Hepatocyte (in vitro differentiated cells): ENCODE measurements around the gene PMAIP1. TPM values are rescaled to one million over a fixed set of nuclear protein-coding genes. Genes with fewer than 3 reads are reported as not detected.

Experiments used
- DNase-seq: peaks from one replicate; pipeline ENCODE4 v3.0.0-alpha.2; 2016; ENCODE audit warnings: low spot score
- H2AFZ ChIP-seq: fragments of 200-600 bp; sonication (generic); 2 replicates; pipeline ENCODE4 v1.6.0; 2016; ENCODE audit warnings: antibody characterized with exemption, mild to moderate bottlenecking
- H3K27ac ChIP-seq: fragments of 200-600 bp; sonication (generic); 2 replicates; pipeline ENCODE4 v1.5.1; 2016; ENCODE audit warnings: mild to moderate bottlenecking
- H3K27me3 ChIP-seq: fragments of 200-600 bp; sonication (generic); 2 replicates; pipeline ENCODE4 v1.6.1; 2016
- H3K36me3 ChIP-seq: fragments of 200-600 bp; sonication (generic); replicated peaks from 2 replicates; pipeline ENCODE4 v1.5.1; 2016; ENCODE audit warnings: low read depth; ENCODE audit not compliant: insufficient read depth
- H3K4me1 ChIP-seq: fragments of 200-600 bp; sonication (generic); 2 replicates; pipeline ENCODE4 v1.5.1; 2016; ENCODE audit warnings: mild to moderate bottlenecking, moderate library complexity; ENCODE audit not compliant: insufficient read depth
- H3K4me2 ChIP-seq: fragments of 200-600 bp; sonication (generic); 2 replicates; pipeline ENCODE4 v1.6.0; 2016
- H3K4me3 ChIP-seq: fragments of 200-600 bp; sonication (generic); 2 replicates; pipeline ENCODE4 v1.5.1; 2016; ENCODE audit warnings: mild to moderate bottlenecking
- H3K79me2 ChIP-seq: fragments of 200-600 bp; sonication (generic); 2 replicates; pipeline ENCODE4 v1.6.0; 2017; ENCODE audit warnings: mild to moderate bottlenecking
- H3K9me2 ChIP-seq: fragments of 200-600 bp; sonication (generic); replicated peaks from 2 replicates; pipeline ENCODE4 v1.6.0; 2017; ENCODE audit warnings: mild to moderate bottlenecking; ENCODE audit not compliant: insufficient read depth
- H3K9me3 ChIP-seq: fragments of 200-600 bp; sonication (generic); 2 replicates; pipeline ENCODE4 v1.5.1; 2016; ENCODE audit warnings: low read depth, mild to moderate bottlenecking
- H4K20me1 ChIP-seq: fragments of 200-600 bp; sonication (generic); 2 replicates; pipeline ENCODE4 v1.6.0; 2016; ENCODE audit warnings: mild to moderate bottlenecking; ENCODE audit not compliant: insufficient read depth, poor library complexity, severe bottlenecking
- EZH2 ChIP-seq: fragments of 200-600 bp; sonication (generic); IDR thresholded peaks from 2 replicates; pipeline ENCODE4 v1.6.1; 2016; ENCODE audit warnings: antibody characterized with exemption, mild to moderate bottlenecking, borderline replicate concordance
- EZH2phosphoT487 ChIP-seq: fragments of 200-600 bp; sonication (generic); IDR thresholded peaks from one replicate; pipeline ENCODE4 v1.6.1; 2018; ENCODE audit warnings: antibody characterized with exemption, mild to moderate bottlenecking, low read depth, moderate library complexity; ENCODE audit not compliant: unreplicated experiment, severe bottlenecking
- WGBS: methylation state at CpG from one replicate; pipeline ENCODE4 v1.1.6; 2016; ENCODE audit warnings: low lambda C conversion rate; ENCODE audit errors: missing lambda C conversion rate; 5-methylcytosine and 5-hydroxymethylcytosine counted together
- polyA plus RNA-seq: library from polyadenylated mRNA; unstranded; fragments of >200 nt; fragmentation: Nextera tagmentation; extraction: Ambion mirVana; gene quantifications from 2 replicates; pipeline ENCODE4 v1.2.1, GENCODE V29; 2016
- total RNA-seq: library from RNA; depleted of rRNA; stranded (reverse); fragments of >200 nt; gene quantifications from 2 replicates; pipeline ENCODE4 v1.2.3, GENCODE V29; 2014
- TF ChIP-seq, protein P1 (sequence below): fragments of 200-600 bp; sonication (generic); IDR thresholded peaks from 2 replicates; pipeline ENCODE4 v1.5.1; 2016; ENCODE audit warnings: antibody characterized with exemption, mild to moderate bottlenecking; ENCODE audit not compliant: poor library complexity

The PMAIP1 gene
- total and polyA plus RNA-seq, 2 experiments from 2014 or later: 7.7 to 10.2 TPM

DNA sequence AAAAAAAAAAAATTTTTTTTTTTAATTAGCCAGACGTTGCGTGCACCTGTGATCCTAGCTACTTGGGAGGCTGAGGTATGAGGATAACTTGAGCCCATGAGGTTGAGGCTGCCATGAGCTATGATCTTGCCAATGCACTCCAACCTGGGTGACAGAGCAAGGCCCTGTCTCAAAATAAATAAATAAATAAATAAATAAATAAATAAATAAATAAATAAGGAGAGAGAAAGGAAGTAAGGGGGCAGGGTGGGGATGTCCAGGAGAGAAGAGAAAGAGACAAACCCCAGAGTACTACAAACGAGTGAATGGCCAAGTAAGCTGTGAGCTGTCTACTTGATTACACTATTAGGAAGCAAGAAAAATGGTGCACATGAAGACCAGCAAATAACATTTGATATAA lies 7.7 kb upstream of the PMAIP1 start:
- Histone ChIP-seq H3K4me2 (no peak overlapping the region), H3K9me3 (no peaks in the 10 kb centered on the region), H3K79me2 (no peaks in the 10 kb centered on the region), H3K27ac (no peak overlapping the region), H3K27me3 (peaks cover 8% of the 10 kb centered on the region), H3K36me3 (no peaks in the 10 kb centered on the region), H2AFZ (no peak overlapping the region), H4K20me1 (no peaks in the 10 kb centered on the region), H3K4me1 (no peaks in the 10 kb centered on the region), H3K4me3 (no peak overlapping the region), H3K9me2 (no peaks in the 10 kb centered on the region)
- no peak for DNase-seq
- 90% methylated on average over 3 of the region's 3 CpGs for WGBS
- no peak for TF ChIP-seq EZH2phosphoT487
- TF ChIP-seq EZH2: no peak
- TF ChIP-seq, protein P1, sequence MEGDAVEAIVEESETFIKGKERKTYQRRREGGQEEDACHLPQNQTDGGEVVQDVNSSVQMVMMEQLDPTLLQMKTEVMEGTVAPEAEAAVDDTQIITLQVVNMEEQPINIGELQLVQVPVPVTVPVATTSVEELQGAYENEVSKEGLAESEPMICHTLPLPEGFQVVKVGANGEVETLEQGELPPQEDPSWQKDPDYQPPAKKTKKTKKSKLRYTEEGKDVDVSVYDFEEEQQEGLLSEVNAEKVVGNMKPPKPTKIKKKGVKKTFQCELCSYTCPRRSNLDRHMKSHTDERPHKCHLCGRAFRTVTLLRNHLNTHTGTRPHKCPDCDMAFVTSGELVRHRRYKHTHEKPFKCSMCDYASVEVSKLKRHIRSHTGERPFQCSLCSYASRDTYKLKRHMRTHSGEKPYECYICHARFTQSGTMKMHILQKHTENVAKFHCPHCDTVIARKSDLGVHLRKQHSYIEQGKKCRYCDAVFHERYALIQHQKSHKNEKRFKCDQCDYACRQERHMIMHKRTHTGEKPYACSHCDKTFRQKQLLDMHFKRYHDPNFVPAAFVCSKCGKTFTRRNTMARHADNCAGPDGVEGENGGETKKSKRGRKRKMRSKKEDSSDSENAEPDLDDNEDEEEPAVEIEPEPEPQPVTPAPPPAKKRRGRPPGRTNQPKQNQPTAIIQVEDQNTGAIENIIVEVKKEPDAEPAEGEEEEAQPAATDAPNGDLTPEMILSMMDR: no peak

DNA sequence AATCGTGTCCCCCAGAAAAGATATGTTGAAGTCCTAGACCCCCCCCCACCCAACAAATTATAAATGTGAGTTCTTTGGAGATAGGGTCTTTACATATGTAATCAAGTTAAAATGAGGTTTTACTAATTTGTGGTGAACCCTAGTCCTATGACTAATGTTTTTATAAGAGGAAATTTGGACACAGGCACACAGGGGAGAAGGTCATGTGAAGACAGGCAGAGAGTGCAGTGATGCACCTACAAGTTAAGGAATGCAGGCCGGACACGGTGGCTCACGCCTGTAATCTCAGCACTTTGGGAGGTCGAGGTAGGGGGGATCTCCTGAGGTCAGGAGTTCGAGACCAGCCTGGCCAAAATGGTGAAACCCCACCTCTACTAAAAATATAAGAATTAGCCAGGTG lies 5.8 kb upstream of the PMAIP1 start:
- no peaks in the 10 kb centered on the region for H3K79me2 ChIP-seq
- H3K9me3 ChIP-seq: no peaks in the 10 kb centered on the region
- WGBS: 86% methylated on average over 6 of the region's 6 CpGs
- peaks cover 26% of the 10 kb centered on the region for H3K27me3 ChIP-seq
- TF ChIP-seq, protein P1: no peak
- no peak for TF ChIP-seq EZH2
- no peak for TF ChIP-seq EZH2phosphoT487
- H3K4me1 ChIP-seq: peaks cover 6% of the 10 kb centered on the region
- H3K36me3 ChIP-seq: no peaks in the 10 kb centered on the region
- H4K20me1 ChIP-seq: no peaks in the 10 kb centered on the region
- no peak for DNase-seq
- no peak overlapping the region for H3K4me3 ChIP-seq
- H3K27ac ChIP-seq: no peak overlapping the region
- H3K9me2 ChIP-seq: no peaks in the 10 kb centered on the region
- no peak overlapping the region for H3K4me2 ChIP-seq
- no peak overlapping the region for H2AFZ ChIP-seq

DNA sequence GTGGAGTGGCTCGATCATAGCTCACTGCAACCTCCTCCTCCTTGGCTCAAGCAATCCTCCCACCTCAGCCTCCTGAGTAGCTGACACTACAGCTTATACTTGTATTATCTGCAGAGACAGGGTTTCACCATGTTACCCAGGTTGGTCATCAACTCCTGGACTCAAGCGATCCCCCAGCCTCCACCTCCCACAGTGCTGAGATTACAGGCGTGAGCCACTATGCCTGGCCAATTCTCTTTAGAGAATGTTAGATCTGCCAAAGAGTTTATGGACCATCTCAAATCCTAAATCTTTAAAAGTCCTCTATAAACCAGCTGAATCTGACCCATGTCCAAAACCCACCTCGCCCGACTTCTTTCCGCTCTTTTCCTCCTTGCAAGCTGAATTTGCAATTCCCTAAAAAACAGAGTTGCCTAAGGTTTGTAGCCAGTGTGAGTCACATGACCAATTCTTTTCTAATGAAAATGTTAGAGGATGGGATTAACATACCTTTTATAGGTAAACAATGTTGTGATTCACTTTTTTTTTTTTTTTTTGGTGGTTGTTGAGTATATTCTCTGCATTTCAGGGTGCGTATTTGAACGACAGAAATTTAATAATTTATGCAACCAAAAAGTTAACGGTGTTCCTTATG lies 2.4 kb upstream of the PMAIP1 start:
- Histone ChIP-seq H3K9me3 (no peaks in the 10 kb centered on the region), H4K20me1 (no peaks in the 10 kb centered on the region), H3K27me3 (peaks cover 37% of the 10 kb centered on the region), H3K9me2 (no peaks in the 10 kb centered on the region), H3K4me2 (no peak overlapping the region), H3K79me2 (no peaks in the 10 kb centered on the region), H3K36me3 (no peaks in the 10 kb centered on the region), H2AFZ (no peak overlapping the region), H3K4me1 (peaks cover 10% of the 10 kb centered on the region), H3K4me3 (no peak overlapping the region), H3K27ac (no peak overlapping the region)
- DNase-seq: no peak
- TF ChIP-seq EZH2: peak; percentile 54
- TF ChIP-seq, protein P1: no peak
- TF ChIP-seq EZH2phosphoT487: no peak
- WGBS: 20% methylated on average over 9 of the region's 9 CpGs
